Activated CD8-positive, alpha-beta memory T cell treated with anti-CD3 and anti-CD28 coated beads, Interleukin-2, amount 50 U/mL, for 24 hours (primary cell): ENCODE results near the gene ARHGAP10.

Experiments
- DNase-seq: peaks from one replicate; pipeline ENCODE4 v3.0.0-alpha.2; 2020; ENCODE audit errors: extremely low read depth

The ARHGAP10 gene

GRCh38 chr4:147770831-147771230 is 38.9 kb downstream of the ARHGAP10 start:
- no peak for DNase-seq

GRCh38 chr4:147772056-147772455 is 40.2 kb downstream of the ARHGAP10 start:
- no peak for DNase-seq

- no peak for DNase-seq
Measured at GRCh38 chr4:147772459-147772969, 40.6 kb downstream of the ARHGAP10 start.

- no peak for DNase-seq
Measured at GRCh38 chr4:147773261-147774184, 41.6 kb downstream of the ARHGAP10 start.

- DNase-seq, result no peak
Measured at GRCh38 chr4:147776716-147777115, 44.8 kb downstream of the ARHGAP10 start.

- no peak for DNase-seq
Measured at GRCh38 chr4:147777456-147778091, 45.7 kb downstream of the ARHGAP10 start.

GRCh38 chr4:147778942-147779341 is 47.1 kb downstream of the ARHGAP10 start:
- no peak for DNase-seq

- DNase-seq, result no peak
Measured at GRCh38 chr4:147779451-147779850, 47.6 kb downstream of the ARHGAP10 start.

GRCh38 chr4:147780137-147780777 is 48.4 kb downstream of the ARHGAP10 start:
- DNase-seq, result no peak

- DNase-seq, result no peak
Measured at GRCh38 chr4:147782087-147782781, 50.3 kb downstream of the ARHGAP10 start.

GRCh38 chr4:147785129-147785528 is 53.2 kb downstream of the ARHGAP10 start:
- no peak for DNase-seq

- no peak for DNase-seq
Measured at GRCh38 chr4:147786031-147786430, 54.1 kb downstream of the ARHGAP10 start.

- DNase-seq, result no peak
Measured at GRCh38 chr4:147786531-147786930, 54.6 kb downstream of the ARHGAP10 start.

GRCh38 chr4:147787204-147787603 is 55.3 kb downstream of the ARHGAP10 start:
- no peak for DNase-seq

GRCh38 chr4:147788791-147789190 is 56.9 kb downstream of the ARHGAP10 start:
- no peak for DNase-seq

GRCh38 chr4:147789596-147789995 is 57.7 kb downstream of the ARHGAP10 start:
- no peak for DNase-seq

GRCh38 chr4:147790412-147790811 is 58.5 kb downstream of the ARHGAP10 start:
- DNase-seq, result no peak

- DNase-seq, result no peak
Measured at GRCh38 chr4:147791341-147791740, 59.5 kb downstream of the ARHGAP10 start.

GRCh38 chr4:147791865-147792264 is 60.0 kb downstream of the ARHGAP10 start:
- DNase-seq, result no peak

GRCh38 chr4:147793569-147794313 is 61.9 kb downstream of the ARHGAP10 start:
- no peak for DNase-seq

GRCh38 chr4:147794314-147794680 is 62.4 kb downstream of the ARHGAP10 start:
- DNase-seq, result no peak
